Adrenal gland (tissue), 12 donors: ENCODE data around the gene PRKCA. TPM values are rescaled to one million over a fixed set of nuclear protein-coding genes. Genes with fewer than 3 reads are reported as not detected.

Experiments
- DNase-seq, 7 donors: peaks; one replicate each; pipeline ENCODE4 v3.0.0-alpha.2; 2019 to 2020
- H3K27ac ChIP-seq, 5 donors: fragments of 200-600 bp; sonication (generic) in 4 of 5; 1 replicate in 3 of 5; 2 replicates in 2 of 5; pipeline versions ENCODE4 v1.5.1 to v1.8.0; 2016 to 2020; ENCODE audit warnings: mild to moderate bottlenecking in 1 of 5
- H3K27me3 ChIP-seq: fragments of 200-600 bp; 2 replicates; pipeline ENCODE4 v1.8.0; 2021
- H3K36me3 ChIP-seq, 2 donors: fragments of 200-600 bp; replicated peaks in 1 of 2; 1 replicate in 1 of 2; 2 replicates in 1 of 2; pipeline versions ENCODE4 v1.5.1 to v1.8.0; 2018 to 2022
- H3K4me1 ChIP-seq, 2 donors: fragments of 200-600 bp; replicated peaks in 1 of 2; 1 replicate in 1 of 2; 2 replicates in 1 of 2; pipeline versions ENCODE4 v1.5.1 to v1.8.0; 2018 to 2021
- H3K4me3 ChIP-seq, 4 donors: fragments of 200-600 bp; sonication (generic) in 3 of 4; one replicate each; pipeline ENCODE4 v1.5.1; 2016 to 2018
- H3K9me3 ChIP-seq, 3 donors: fragments of 200-600 bp; sonication (generic) in 1 of 3; replicated peaks in 1 of 3; 1 replicate in 2 of 3; 2 replicates in 1 of 3; pipeline versions ENCODE4 v1.5.1 to v1.8.0; 2016 to 2021
- POLR2A ChIP-seq, 2 donors: fragments of 450-650 bp; IDR thresholded peaks; one replicate each; pipeline ENCODE4 v1.6.1; 2017; ENCODE audit warnings: antibody characterized with exemption in 2 of 2, mild to moderate bottlenecking in 2 of 2, moderate library complexity in 1 of 2
- WGBS, 4 donors: extraction: QIAGEN DNeasy Blood & Tissue Kit in 2 of 4; methylation state at CpG; one replicate each; pipeline versions ENCODE4 v1.1.5 to v1.1.7; 2013 to 2017; 5-methylcytosine and 5-hydroxymethylcytosine counted together
- intact Hi-C, 2 donors: fragments of 100-400 bp; cut with DNase I; formaldehyde crosslinking; loops; one replicate each; pipeline versions ENCODE4 v1.14.1 to v1.15.0; 2022 to 2023
- polyA plus RNA-seq, 3 donors: library from polyadenylated mRNA; stranded (reverse); fragments of 200-250 nt in 2 of 3; fragments of 350-450 nt in 1 of 3; fragmentation: Illumina TruSeq in 1 of 3; extraction: RNeasy Lipid Tissue Mini Kit (QIAGEN cat#74804) in 1 of 3; gene quantifications; one replicate each; pipeline ENCODE4 v1.2.3, GENCODE V29; 2013 to 2014
- total RNA-seq, 9 donors: library from RNA; depleted of rRNA in 4 of 9; stranded (reverse); fragments of >200 nt in 4 of 9; fragments of 120-200 nt in 1 of 9; fragmentation: NEBNext Ultra II Directional in 1 of 9; extraction: Animal tissue kit (Norgen Biotek cat#: 25700) in 1 of 9; gene quantifications; one replicate each; pipeline versions ENCODE4 v1.1.0 to v1.2.4, GENCODE V29; 2013 to 2023
- TF ChIP-seq, protein P1 (sequence below), 6 experiments: fragments of 450-650 bp in 4 of 6; fragments of 200-600 bp in 2 of 6; sonication (generic) in 1 of 6; IDR thresholded peaks; 1 replicate in 5 of 6; 2 replicates in 1 of 6; pipeline versions ENCODE4 v1.5.1 to v1.8.0; 2016 to 2021; ENCODE audit warnings: antibody characterized with exemption in 6 of 6, mild to moderate bottlenecking in 2 of 6, moderate library complexity in 1 of 6
- donor health status: healthy with polysubstance abuse.
- donor health status: Bipolar disorder and iron deficiency.
- donor health status: DM: yes; HTN: yes; CAD: no.
- donor health status: DM: no; HTN: no; CAD: no.
- donor health status: DM: no; HTN: no; CAD: no.
- donor health status: DM: yes; HTN: yes; CAD: no.

Gene PRKCA
- total and polyA plus RNA-seq, 12 donors = 15.1 to 202 (median 84.1) TPM

DNA sequence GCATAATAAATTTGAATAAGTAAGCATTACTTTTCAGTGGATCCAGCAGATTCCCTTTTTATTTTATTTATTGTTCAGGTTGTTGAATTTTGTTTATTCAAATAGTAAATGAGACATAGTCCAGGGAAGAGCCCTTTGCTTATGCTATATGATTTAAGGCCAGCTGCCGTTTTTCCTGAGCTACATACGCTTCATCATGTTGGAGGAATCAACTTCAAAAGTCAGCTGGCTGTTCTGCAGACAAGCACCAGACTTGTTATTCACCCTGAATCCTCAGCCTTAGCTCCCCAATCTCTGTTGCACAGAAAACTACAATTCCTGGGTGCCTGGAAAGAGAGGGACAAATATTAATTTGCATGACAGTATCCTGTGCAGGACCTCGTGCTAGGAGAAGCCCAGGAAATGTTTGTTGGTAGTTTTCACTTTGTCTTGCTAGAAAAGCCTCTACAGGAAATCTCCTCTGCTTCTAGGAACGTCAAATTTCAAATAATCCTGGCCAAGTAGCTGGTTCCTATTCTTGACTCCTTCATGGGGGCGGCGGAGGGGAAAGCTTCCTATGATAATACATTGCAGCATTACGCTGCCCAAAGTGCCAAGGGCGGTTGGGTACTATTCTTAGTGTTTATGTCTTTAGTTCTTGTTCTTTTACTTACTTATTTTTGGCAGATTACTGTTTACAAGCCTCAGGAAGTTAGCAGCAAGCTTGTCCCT is 101.6 kb downstream of the PRKCA start:
- DNase-seq = no peak
- Histone ChIP-seq H3K36me3 (no peaks in the 10 kb centered on the region), H3K27me3 (no peaks in the 10 kb centered on the region), H3K4me3 (no peak overlapping the region), H3K9me3 (no peaks in the 10 kb centered on the region), H3K4me1 (peaks cover 7 to 31% of the 10 kb centered on the region in 2 donors), H3K27ac (no peak overlapping the region)
- 47 to 68% (median 61%) methylated on average over 8 of the region's 8 CpGs for WGBS, 4 donors
- intact Hi-C loops = no loop called here
- no peak for TF ChIP-seq POLR2A (IDR thresholded peaks at IDR 0.05)
- TF ChIP-seq, protein P1, sequence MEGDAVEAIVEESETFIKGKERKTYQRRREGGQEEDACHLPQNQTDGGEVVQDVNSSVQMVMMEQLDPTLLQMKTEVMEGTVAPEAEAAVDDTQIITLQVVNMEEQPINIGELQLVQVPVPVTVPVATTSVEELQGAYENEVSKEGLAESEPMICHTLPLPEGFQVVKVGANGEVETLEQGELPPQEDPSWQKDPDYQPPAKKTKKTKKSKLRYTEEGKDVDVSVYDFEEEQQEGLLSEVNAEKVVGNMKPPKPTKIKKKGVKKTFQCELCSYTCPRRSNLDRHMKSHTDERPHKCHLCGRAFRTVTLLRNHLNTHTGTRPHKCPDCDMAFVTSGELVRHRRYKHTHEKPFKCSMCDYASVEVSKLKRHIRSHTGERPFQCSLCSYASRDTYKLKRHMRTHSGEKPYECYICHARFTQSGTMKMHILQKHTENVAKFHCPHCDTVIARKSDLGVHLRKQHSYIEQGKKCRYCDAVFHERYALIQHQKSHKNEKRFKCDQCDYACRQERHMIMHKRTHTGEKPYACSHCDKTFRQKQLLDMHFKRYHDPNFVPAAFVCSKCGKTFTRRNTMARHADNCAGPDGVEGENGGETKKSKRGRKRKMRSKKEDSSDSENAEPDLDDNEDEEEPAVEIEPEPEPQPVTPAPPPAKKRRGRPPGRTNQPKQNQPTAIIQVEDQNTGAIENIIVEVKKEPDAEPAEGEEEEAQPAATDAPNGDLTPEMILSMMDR (IDR thresholded peaks at IDR 0.05) = no peak

GRCh38 chr17:66405836-66406677 is 103.6 kb downstream of the PRKCA start:
- H3K4me3 ChIP-seq = no peak overlapping the region
- no peaks in the 10 kb centered on the region for H3K9me3 ChIP-seq
- peaks cover 7 to 31% of the 10 kb centered on the region in 2 donors for H3K4me1 ChIP-seq
- H3K36me3 ChIP-seq = no peaks in the 10 kb centered on the region
- TF ChIP-seq, protein P1 (IDR thresholded peaks at IDR 0.05) = no peak
- no peak for TF ChIP-seq POLR2A (IDR thresholded peaks at IDR 0.05)
- DNase-seq = peak in 4 of 7 donors; percentile 35 to 79 (median 49)
- 19 to 35% (median 33%) methylated on average over 6 of the region's 6 CpGs for WGBS, 4 donors
- intact Hi-C loops = no loop called here
- no peak overlapping the region for H3K27ac ChIP-seq
- no peaks in the 10 kb centered on the region for H3K27me3 ChIP-seq

GRCh38 chr17:66406701-66407644 is 104.6 kb downstream of the PRKCA start:
- intact Hi-C loops = no loop called here
- Histone ChIP-seq H3K4me3 (no peak overlapping the region), H3K4me1 (peaks cover 9 to 39% of the 10 kb centered on the region in 2 donors), H3K9me3 (no peaks in the 10 kb centered on the region), H3K27me3 (no peaks in the 10 kb centered on the region), H3K27ac (no peak overlapping the region), H3K36me3 (no peaks in the 10 kb centered on the region)
- TF ChIP-seq, protein P1 (IDR thresholded peaks at IDR 0.05) = no peak
- no peak for TF ChIP-seq POLR2A (IDR thresholded peaks at IDR 0.05)
- WGBS, 4 donors = 78 to 83% (median 82%) methylated on average over 12 of the region's 12 CpGs
- no peak for DNase-seq
